SU-DHL-6 (cell line): ENCODE measurements around the gene AXL.
"Not testable (repeated sequence)": the region's sequence is repeated elsewhere in the genome, so short reads cannot be mapped to it uniquely, and the experiment has no call there.

Source experiments
- CTCF ChIP-seq: fragments of 200-600 bp; sonication (generic); IDR thresholded peaks from one replicate; pipeline ENCODE4 v1.5.1; 2017; ENCODE audit warnings: antibody characterized with exemption, mild to moderate bottlenecking, low read length, moderate library complexity; ENCODE audit not compliant: insufficient read depth, poor library complexity, severe bottlenecking
- EZH2phosphoT487 ChIP-seq: fragments of 200-600 bp; sonication (generic), shearing (Covaris generic); conservative IDR thresholded peaks from 2 replicates; pipeline ENCODE4 v1.6.1; 2018; ENCODE audit warnings: mild to moderate bottlenecking, antibody characterized with exemption, low read length, moderate library complexity, mixed read lengths

GRCh38 chr19:41180173-41180572, 38.9 kb upstream of the AXL start:
- TF ChIP-seq CTCF, EZH2phosphoT487: not testable (repeated sequence)
